Fibroblast of lung (primary cell): ENCODE results near the gene MAPT. TPM values are rescaled to one million over a fixed set of nuclear protein-coding genes. Genes with fewer than 3 reads are reported as not detected.
A peak's percentile ranks its signal among the peaks of the same experiment; 100 is the strongest.

Experiments
- DNase-seq, 2 donors: peaks; one replicate each; pipeline versions ENCODE4 v3.0.0 to v3.0.0-alpha.2; 2010; ENCODE audit warnings: low read depth in 2 of 2
- H2AFZ ChIP-seq: 2 replicates; pipeline ENCODE4 v1.5.1; 2012; ENCODE audit warnings: low read length, control low read depth, inconsistent platforms
- H3K27ac ChIP-seq: 2 replicates; pipeline ENCODE4 v1.5.1; 2011; ENCODE audit warnings: low read length, control low read depth; ENCODE audit not compliant: insufficient read depth
- H3K27me3 ChIP-seq: 2 replicates; pipeline ENCODE4 v1.5.1; 2011; ENCODE audit warnings: mild to moderate bottlenecking, low read length; ENCODE audit not compliant: control insufficient read depth, insufficient read depth
- H3K36me3 ChIP-seq: 2 replicates; pipeline ENCODE4 v1.5.1; 2011; ENCODE audit warnings: low read length; ENCODE audit not compliant: control insufficient read depth, insufficient read depth
- H3K4me1 ChIP-seq: 2 replicates; pipeline ENCODE4 v1.5.1; 2011; ENCODE audit warnings: low read length; ENCODE audit not compliant: control insufficient read depth, insufficient read depth; ENCODE audit errors: extremely low read depth
- H3K4me2 ChIP-seq: 2 replicates; pipeline ENCODE4 v1.5.1; 2011; ENCODE audit warnings: low read length, control low read depth; ENCODE audit not compliant: insufficient read depth; ENCODE audit errors: extremely low read depth
- H3K4me3 ChIP-seq, 4 experiments: fragments of 200-600 bp in 1 of 4; sonication (generic) in 1 of 4; replicated peaks in 1 of 4; 2 replicates each; pipeline ENCODE4 v1.5.1; 2011 to 2016; ENCODE audit warnings: low read length in 4 of 4, low read depth in 3 of 4, mild to moderate bottlenecking in 3 of 4, control low read depth in 2 of 4, inconsistent platforms in 1 of 4, mixed read lengths in 1 of 4; ENCODE audit not compliant: insufficient read depth in 1 of 4; ENCODE audit errors: control extremely low read depth in 1 of 4
- H3K79me2 ChIP-seq: 2 replicates; pipeline ENCODE4 v1.5.1; 2012; ENCODE audit warnings: mild to moderate bottlenecking, low read length, inconsistent platforms; ENCODE audit not compliant: control insufficient read depth, insufficient read depth
- H3K9ac ChIP-seq: 2 replicates; pipeline ENCODE4 v1.5.1; 2011; ENCODE audit warnings: mild to moderate bottlenecking, low read length, control low read depth; ENCODE audit not compliant: insufficient read depth
- H3K9me3 ChIP-seq: 2 replicates; pipeline ENCODE4 v1.5.1; 2012; ENCODE audit warnings: low read depth, low read length; ENCODE audit not compliant: control insufficient read depth, insufficient read depth
- H4K20me1 ChIP-seq: 2 replicates; pipeline ENCODE4 v1.5.1; 2011; ENCODE audit warnings: low read length; ENCODE audit not compliant: control insufficient read depth, insufficient read depth; ENCODE audit errors: extremely low read depth
- CTCF ChIP-seq, 2 donors: IDR thresholded peaks in 1 of 2; conservative IDR thresholded peaks in 1 of 2; 1 replicate in 1 of 2; 2 replicates in 1 of 2; pipeline ENCODE4 v1.5.1; 2011 to 2012; ENCODE audit warnings: low read length in 2 of 2, control low read depth in 1 of 2, inconsistent platforms in 1 of 2, low read depth in 1 of 2, mild to moderate bottlenecking in 1 of 2
- EZH2 ChIP-seq: IDR thresholded peaks from 2 replicates; pipeline ENCODE4 v1.5.1; 2012; ENCODE audit warnings: low read length, control low read depth, mild to moderate bottlenecking; ENCODE audit errors: missing control alignments
- polyA plus RNA-seq, 2 donors: library from polyadenylated mRNA; depleted of rRNA in 1 of 2; stranded (reverse) in 1 of 2; unstranded in 1 of 2; fragments of >200 nt; gene quantifications; 2 replicates each; pipeline ENCODE4 v1.2.1, GENCODE V29; 2011 to 2012; ENCODE audit warnings: missing spikeins in 1 of 2
- total RNA-seq: library from RNA; depleted of rRNA; stranded (reverse); fragments of >200 nt; gene quantifications from 2 replicates; pipeline ENCODE4 v1.2.1, GENCODE V29; 2014

Gene MAPT
- total and polyA plus RNA-seq, 2 donors (not counting 1 experiment from before 2014, with no cell fraction given): 0.09 to 0.50 TPM

- H3K36me3 ChIP-seq: no peaks in the 10 kb centered on the region
- peaks cover 25% of the 10 kb centered on the region for H3K27me3 ChIP-seq
- TF ChIP-seq EZH2 (peak; percentile 77), CTCF (conservative IDR thresholded peaks at IDR 0.05 in 1 of 2, IDR thresholded peaks at IDR 0.05 in 1 of 2; ENCODE audit: low read depth in 1 of 2, low read length in 2 of 2) (no peak)
- no peak overlapping the region for H3K9ac ChIP-seq
- DNase-seq: no peak
- H3K27ac ChIP-seq: no peak overlapping the region
- H3K9me3 ChIP-seq: no peaks in the 10 kb centered on the region
- no peak overlapping the region for H2AFZ ChIP-seq
- H4K20me1 ChIP-seq: no peaks in the 10 kb centered on the region
- no peak overlapping the region for H3K4me3 ChIP-seq
- H3K79me2 ChIP-seq: no peaks in the 10 kb centered on the region
- no peak overlapping the region for H3K4me2 ChIP-seq
- no peaks in the 10 kb centered on the region for H3K4me1 ChIP-seq
Observed at GRCh38 chr17:45896803-45897693, 2.7 kb downstream of the MAPT start.

GRCh38 chr17:45900136-45900535, 5.8 kb downstream of the MAPT start:
- Histone ChIP-seq H3K27me3 (peaks cover 24% of the 10 kb centered on the region), H3K4me2 (no peak overlapping the region), H3K4me1 (no peaks in the 10 kb centered on the region), H3K79me2 (no peaks in the 10 kb centered on the region), H3K9me3 (no peaks in the 10 kb centered on the region), H3K4me3 (no peak overlapping the region), H3K36me3 (no peaks in the 10 kb centered on the region), H3K27ac (no peak overlapping the region), H4K20me1 (no peaks in the 10 kb centered on the region), H2AFZ (no peak overlapping the region), H3K9ac (no peak overlapping the region)
- no peak for DNase-seq
- TF ChIP-seq EZH2: no peak
- no peak for TF ChIP-seq CTCF (conservative IDR thresholded peaks at IDR 0.05 in 1 of 2, IDR thresholded peaks at IDR 0.05 in 1 of 2; ENCODE audit: low read depth in 1 of 2, low read length in 2 of 2)

GRCh38 chr17:45900723-45901415, 6.5 kb downstream of the MAPT start:
- DNase-seq: no peak
- peaks cover 22% of the 10 kb centered on the region for H3K27me3 ChIP-seq
- H3K4me2 ChIP-seq: no peak overlapping the region
- no peaks in the 10 kb centered on the region for H3K4me1 ChIP-seq
- no peak overlapping the region for H2AFZ ChIP-seq
- no peaks in the 10 kb centered on the region for H3K79me2 ChIP-seq
- TF ChIP-seq EZH2 (no peak), CTCF (conservative IDR thresholded peaks at IDR 0.05 in 1 of 2, IDR thresholded peaks at IDR 0.05 in 1 of 2; ENCODE audit: low read depth in 1 of 2, low read length in 2 of 2) (no peak)
- H3K9ac ChIP-seq: no peak overlapping the region
- H4K20me1 ChIP-seq: no peaks in the 10 kb centered on the region
- H3K4me3 ChIP-seq: no peak overlapping the region
- no peaks in the 10 kb centered on the region for H3K36me3 ChIP-seq
- H3K27ac ChIP-seq: no peak overlapping the region
- H3K9me3 ChIP-seq: no peaks in the 10 kb centered on the region
